Neural cell (in vitro differentiated cells): ENCODE measurements around the gene LCA5.

Experiments
- EP300 ChIP-seq: fragments of 450-650 bp; conservative IDR thresholded peaks from 2 replicates; pipeline ENCODE4 v1.6.1; 2014; ENCODE audit warnings: antibody characterized with exemption, mild to moderate bottlenecking, moderate library complexity; ENCODE audit not compliant: poor library complexity, severe bottlenecking
- POLR2AphosphoS5 ChIP-seq: IDR thresholded peaks from 2 replicates; pipeline ENCODE4 v1.6.1; 2012
- RAD21 ChIP-seq: fragments of 450-650 bp; conservative IDR thresholded peaks from 2 replicates; pipeline ENCODE4 v1.6.1; 2014; ENCODE audit warnings: antibody characterized with exemption, mild to moderate bottlenecking, moderate library complexity
- SMC3 ChIP-seq: fragments of 450-650 bp; conservative IDR thresholded peaks from 2 replicates; pipeline ENCODE4 v1.6.1; 2014; ENCODE audit warnings: antibody characterized with exemption, mild to moderate bottlenecking, moderate library complexity; ENCODE audit not compliant: poor library complexity
- TF ChIP-seq, protein P1 (sequence below): fragments of 450-650 bp; IDR thresholded peaks from 2 replicates; pipeline ENCODE4 v1.5.1; 2014; ENCODE audit warnings: antibody characterized with exemption, mild to moderate bottlenecking, moderate library complexity; ENCODE audit not compliant: poor library complexity, severe bottlenecking
- TF ChIP-seq, protein P2 (sequence below): IDR thresholded peaks from 2 replicates; pipeline ENCODE4 v1.6.1; 2012; ENCODE audit warnings: borderline replicate concordance

DNA sequence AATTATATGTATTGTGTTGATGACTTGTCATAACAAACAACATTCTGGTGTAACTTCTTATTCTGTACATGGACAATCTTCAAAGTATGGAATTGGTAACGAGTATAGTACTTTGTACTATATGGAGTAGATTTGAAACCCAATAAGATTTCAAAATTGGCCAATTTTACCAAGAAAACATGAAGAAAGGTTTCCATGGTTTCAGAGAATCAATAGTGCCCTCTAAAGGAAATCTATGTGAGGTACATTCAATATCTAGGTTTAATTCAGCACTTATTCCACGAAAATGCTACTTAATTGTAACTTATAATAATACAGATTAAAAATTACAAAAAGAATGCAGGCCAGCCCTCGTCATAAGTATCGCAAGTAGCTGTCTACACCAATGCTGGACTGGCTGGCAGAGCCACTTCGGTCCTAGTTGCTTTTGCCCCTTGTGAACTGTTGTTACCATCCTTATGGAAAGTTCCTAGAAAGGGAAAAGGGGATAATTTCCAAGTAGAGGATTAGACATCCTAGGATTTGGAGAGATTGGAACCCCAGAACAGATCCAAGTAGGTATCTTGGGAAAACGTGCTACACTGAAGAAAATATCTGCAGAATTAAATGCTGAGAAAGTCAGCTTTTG lies 70.9 kb downstream of the LCA5 start:
- TF ChIP-seq, protein P1, sequence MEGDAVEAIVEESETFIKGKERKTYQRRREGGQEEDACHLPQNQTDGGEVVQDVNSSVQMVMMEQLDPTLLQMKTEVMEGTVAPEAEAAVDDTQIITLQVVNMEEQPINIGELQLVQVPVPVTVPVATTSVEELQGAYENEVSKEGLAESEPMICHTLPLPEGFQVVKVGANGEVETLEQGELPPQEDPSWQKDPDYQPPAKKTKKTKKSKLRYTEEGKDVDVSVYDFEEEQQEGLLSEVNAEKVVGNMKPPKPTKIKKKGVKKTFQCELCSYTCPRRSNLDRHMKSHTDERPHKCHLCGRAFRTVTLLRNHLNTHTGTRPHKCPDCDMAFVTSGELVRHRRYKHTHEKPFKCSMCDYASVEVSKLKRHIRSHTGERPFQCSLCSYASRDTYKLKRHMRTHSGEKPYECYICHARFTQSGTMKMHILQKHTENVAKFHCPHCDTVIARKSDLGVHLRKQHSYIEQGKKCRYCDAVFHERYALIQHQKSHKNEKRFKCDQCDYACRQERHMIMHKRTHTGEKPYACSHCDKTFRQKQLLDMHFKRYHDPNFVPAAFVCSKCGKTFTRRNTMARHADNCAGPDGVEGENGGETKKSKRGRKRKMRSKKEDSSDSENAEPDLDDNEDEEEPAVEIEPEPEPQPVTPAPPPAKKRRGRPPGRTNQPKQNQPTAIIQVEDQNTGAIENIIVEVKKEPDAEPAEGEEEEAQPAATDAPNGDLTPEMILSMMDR: peak; percentile 78
- TF ChIP-seq POLR2AphosphoS5: no peak
- TF ChIP-seq SMC3: peak; percentile 81
- no peak for TF ChIP-seq EP300
- peak; percentile 85 for TF ChIP-seq RAD21
- TF ChIP-seq, protein P2, sequence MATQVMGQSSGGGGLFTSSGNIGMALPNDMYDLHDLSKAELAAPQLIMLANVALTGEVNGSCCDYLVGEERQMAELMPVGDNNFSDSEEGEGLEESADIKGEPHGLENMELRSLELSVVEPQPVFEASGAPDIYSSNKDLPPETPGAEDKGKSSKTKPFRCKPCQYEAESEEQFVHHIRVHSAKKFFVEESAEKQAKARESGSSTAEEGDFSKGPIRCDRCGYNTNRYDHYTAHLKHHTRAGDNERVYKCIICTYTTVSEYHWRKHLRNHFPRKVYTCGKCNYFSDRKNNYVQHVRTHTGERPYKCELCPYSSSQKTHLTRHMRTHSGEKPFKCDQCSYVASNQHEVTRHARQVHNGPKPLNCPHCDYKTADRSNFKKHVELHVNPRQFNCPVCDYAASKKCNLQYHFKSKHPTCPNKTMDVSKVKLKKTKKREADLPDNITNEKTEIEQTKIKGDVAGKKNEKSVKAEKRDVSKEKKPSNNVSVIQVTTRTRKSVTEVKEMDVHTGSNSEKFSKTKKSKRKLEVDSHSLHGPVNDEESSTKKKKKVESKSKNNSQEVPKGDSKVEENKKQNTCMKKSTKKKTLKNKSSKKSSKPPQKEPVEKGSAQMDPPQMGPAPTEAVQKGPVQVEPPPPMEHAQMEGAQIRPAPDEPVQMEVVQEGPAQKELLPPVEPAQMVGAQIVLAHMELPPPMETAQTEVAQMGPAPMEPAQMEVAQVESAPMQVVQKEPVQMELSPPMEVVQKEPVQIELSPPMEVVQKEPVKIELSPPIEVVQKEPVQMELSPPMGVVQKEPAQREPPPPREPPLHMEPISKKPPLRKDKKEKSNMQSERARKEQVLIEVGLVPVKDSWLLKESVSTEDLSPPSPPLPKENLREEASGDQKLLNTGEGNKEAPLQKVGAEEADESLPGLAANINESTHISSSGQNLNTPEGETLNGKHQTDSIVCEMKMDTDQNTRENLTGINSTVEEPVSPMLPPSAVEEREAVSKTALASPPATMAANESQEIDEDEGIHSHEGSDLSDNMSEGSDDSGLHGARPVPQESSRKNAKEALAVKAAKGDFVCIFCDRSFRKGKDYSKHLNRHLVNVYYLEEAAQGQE: no peak
